ENCODE results near the gene SARM1.

Gene SARM1

GRCh38 chr17:28402224-28402630 lies 30.7 kb downstream of the SARM1 start:
- no peak for TF ChIP-seq CTCF (IDR thresholded peaks at IDR 0.05)

GRCh38 chr17:28402844-28403243 lies 31.4 kb downstream of the SARM1 start:
- no peak for TF ChIP-seq CTCF (IDR thresholded peaks at IDR 0.05)

- TF ChIP-seq CTCF (IDR thresholded peaks at IDR 0.05) = no peak
These were observed 32.5 kb downstream of the SARM1 start for GRCh38 chr17:28404007-28404406.

- TF ChIP-seq CTCF (IDR thresholded peaks at IDR 0.05) = no peak
These were observed 32.9 kb downstream of the SARM1 start for GRCh38 chr17:28404461-28404811.

- no peak for TF ChIP-seq CTCF (IDR thresholded peaks at IDR 0.05)
These were observed 33.5 kb downstream of the SARM1 start for GRCh38 chr17:28404812-28405570.

- no peak for TF ChIP-seq CTCF (IDR thresholded peaks at IDR 0.05)
These were observed 34.4 kb downstream of the SARM1 start, which contains the start of gene SLC46A1 for GRCh38 chr17:28405632-28406472. SLC46A1 (minus strand) TSS chr17:28406212; CDS start chr17:28406114, 98 bp downstream.

- TF ChIP-seq CTCF (IDR thresholded peaks at IDR 0.05) = no peak
These were observed 35.0 kb downstream of the SARM1 start for GRCh38 chr17:28406473-28406814.

Measured in LNCAP (cell line).